ENCODE results near the gene YY1.
"Not testable (repeated sequence)": the region's sequence is repeated elsewhere in the genome, so short reads cannot be mapped to it uniquely, and the experiment has no call there.

Gene YY1

GRCh38 chr14:100222224-100223093, 16.5 kb upstream of the YY1 start:
- DNase-seq (ENCODE audit: low read depth): no peak
- in situ Hi-C loops (cut with HindIII; ENCODE audit: low sequenced_read_pairs): no loop called here
- no peak for TF ChIP-seq CTCF (IDR thresholded peaks at IDR 0.05; ENCODE audit: low read depth, low read length, missing control alignments)
- H3K4me3 ChIP-seq (ENCODE audit: low read depth, low read length): no peak overlapping the region

GRCh38 chr14:100223332-100224201, 15.4 kb upstream of the YY1 start:
- in situ Hi-C loops (cut with HindIII; ENCODE audit: low sequenced_read_pairs): no loop called here
- H3K4me3 ChIP-seq (ENCODE audit: low read depth, low read length): no peak overlapping the region
- no peak for DNase-seq (ENCODE audit: low read depth)
- TF ChIP-seq CTCF (IDR thresholded peaks at IDR 0.05; ENCODE audit: low read depth, low read length, missing control alignments): no peak

GRCh38 chr14:100224229-100224866, 14.6 kb upstream of the YY1 start:
- no peak for DNase-seq (ENCODE audit: low read depth)
- in situ Hi-C loops (cut with HindIII; ENCODE audit: low sequenced_read_pairs): no loop called here
- no peak overlapping the region for H3K4me3 ChIP-seq (ENCODE audit: low read depth, low read length)
- TF ChIP-seq CTCF (IDR thresholded peaks at IDR 0.05; ENCODE audit: low read depth, low read length, missing control alignments): no peak

- no peak overlapping the region for H3K4me3 ChIP-seq (ENCODE audit: low read depth, low read length)
- TF ChIP-seq CTCF (IDR thresholded peaks at IDR 0.05; ENCODE audit: low read depth, low read length, missing control alignments): no peak
- in situ Hi-C loops (cut with HindIII; ENCODE audit: low sequenced_read_pairs): no loop called here
- DNase-seq (ENCODE audit: low read depth): no peak
Measured at GRCh38 chr14:100225169-100225568, 13.8 kb upstream of the YY1 start.

GRCh38 chr14:100230361-100230760, 8.6 kb upstream of the YY1 start:
- in situ Hi-C loops (cut with HindIII; ENCODE audit: low sequenced_read_pairs): no loop called here
- TF ChIP-seq CTCF (IDR thresholded peaks at IDR 0.05; ENCODE audit: low read depth, low read length, missing control alignments): no peak
- DNase-seq (ENCODE audit: low read depth): no peak
- no peak overlapping the region for H3K4me3 ChIP-seq (ENCODE audit: low read depth, low read length)

GRCh38 chr14:100234511-100234910, 4.4 kb upstream of the YY1 start:
- no peak for DNase-seq (ENCODE audit: low read depth)
- H3K4me3 ChIP-seq (ENCODE audit: low read depth, low read length): no peak overlapping the region
- TF ChIP-seq CTCF (IDR thresholded peaks at IDR 0.05; ENCODE audit: low read depth, low read length, missing control alignments): no peak
- in situ Hi-C loops (cut with HindIII; ENCODE audit: low sequenced_read_pairs): no loop called here

- not testable (repeated sequence) for DNase-seq (ENCODE audit: low read depth); H3K4me3 ChIP-seq (ENCODE audit: low read depth, low read length)
- in situ Hi-C loops (cut with HindIII; ENCODE audit: low sequenced_read_pairs): loop anchor here (5.0 kb wide), 1 partner anchor 46 kb away; no protein-coding TSS in a partner anchor
Measured at GRCh38 chr14:100236271-100236818, 2.6 kb upstream of the YY1 start.

Measured in astrocyte of the cerebellum (primary cell).